Measurements from ENCODE around the gene PRSS2. TPM values are rescaled to one million over a fixed set of nuclear protein-coding genes. Genes with fewer than 3 reads are reported as not detected.

The PRSS2 gene
- total RNA-seq, 2 donors from 2014 or later: not detected

DNA sequence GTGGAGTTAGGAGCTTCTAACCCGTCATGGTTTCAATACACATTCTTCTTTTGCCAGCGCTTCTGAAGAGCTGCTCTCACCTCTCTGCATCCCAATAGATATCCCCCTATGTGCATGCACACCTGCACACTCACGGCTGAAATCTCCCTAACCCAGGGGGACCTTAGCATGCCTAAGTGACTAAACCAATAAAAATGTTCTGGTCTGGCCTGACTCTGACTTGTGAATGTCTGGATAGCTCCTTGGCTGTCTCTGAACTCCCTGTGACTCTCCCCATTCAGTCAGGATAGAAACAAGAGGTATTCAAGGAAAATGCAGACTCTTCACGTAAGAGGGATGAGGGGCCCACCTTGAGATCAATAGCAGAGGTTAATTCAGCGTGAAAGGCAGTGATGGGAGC is 22.4 kb downstream of the PRSS2 start:
- no peaks in the 10 kb centered on the region for H3K4me1 ChIP-seq (replicated peaks)
- H3K27me3 ChIP-seq (replicated peaks; ENCODE audit: insufficient read depth): no peaks in the 10 kb centered on the region
- H3K27ac ChIP-seq: no peak overlapping the region
- intact Hi-C loops (cut with DNase I): no loop called here
- no peaks in the 10 kb centered on the region for H3K36me3 ChIP-seq
- H3K4me3 ChIP-seq: no peak overlapping the region
- 71% methylated on average over 5 of the region's 5 CpGs for WGBS
- DNase-seq (ENCODE audit: low spot score): no peak
- no peaks in the 10 kb centered on the region for H3K9me3 ChIP-seq
- no peak for TF ChIP-seq POLR2A (IDR thresholded peaks at IDR 0.05)
- TF ChIP-seq, protein P1, sequence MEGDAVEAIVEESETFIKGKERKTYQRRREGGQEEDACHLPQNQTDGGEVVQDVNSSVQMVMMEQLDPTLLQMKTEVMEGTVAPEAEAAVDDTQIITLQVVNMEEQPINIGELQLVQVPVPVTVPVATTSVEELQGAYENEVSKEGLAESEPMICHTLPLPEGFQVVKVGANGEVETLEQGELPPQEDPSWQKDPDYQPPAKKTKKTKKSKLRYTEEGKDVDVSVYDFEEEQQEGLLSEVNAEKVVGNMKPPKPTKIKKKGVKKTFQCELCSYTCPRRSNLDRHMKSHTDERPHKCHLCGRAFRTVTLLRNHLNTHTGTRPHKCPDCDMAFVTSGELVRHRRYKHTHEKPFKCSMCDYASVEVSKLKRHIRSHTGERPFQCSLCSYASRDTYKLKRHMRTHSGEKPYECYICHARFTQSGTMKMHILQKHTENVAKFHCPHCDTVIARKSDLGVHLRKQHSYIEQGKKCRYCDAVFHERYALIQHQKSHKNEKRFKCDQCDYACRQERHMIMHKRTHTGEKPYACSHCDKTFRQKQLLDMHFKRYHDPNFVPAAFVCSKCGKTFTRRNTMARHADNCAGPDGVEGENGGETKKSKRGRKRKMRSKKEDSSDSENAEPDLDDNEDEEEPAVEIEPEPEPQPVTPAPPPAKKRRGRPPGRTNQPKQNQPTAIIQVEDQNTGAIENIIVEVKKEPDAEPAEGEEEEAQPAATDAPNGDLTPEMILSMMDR (IDR thresholded peaks at IDR 0.05): no peak
- no peak for TF ChIP-seq POLR2AphosphoS5 (IDR thresholded peaks at IDR 0.05)

DNA sequence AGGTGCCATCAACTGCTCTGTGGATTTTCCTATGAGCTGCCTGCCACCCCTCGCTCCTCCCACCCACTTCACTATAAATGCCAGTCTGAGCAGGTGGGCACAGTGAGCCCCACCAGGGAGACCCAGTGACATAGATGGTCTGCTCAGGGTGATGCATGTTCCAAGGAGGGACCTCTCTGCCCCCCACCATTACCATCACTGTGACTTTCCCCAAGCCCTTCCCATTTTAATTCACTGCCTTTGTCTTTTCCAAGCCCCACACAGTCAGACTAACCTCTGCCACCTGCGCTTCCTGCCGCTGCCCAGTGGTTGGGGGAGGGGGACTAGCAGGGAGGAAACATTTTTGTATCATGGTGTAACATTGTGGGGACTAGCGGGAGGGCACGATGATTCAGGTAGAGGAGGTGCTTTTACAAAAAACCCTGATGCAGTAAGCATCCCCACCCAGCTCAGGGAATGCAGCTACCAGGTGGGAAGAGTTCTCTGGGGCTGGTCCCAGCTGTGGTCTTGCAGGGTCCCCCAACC is 24.6 kb downstream of the PRSS2 start:
- no peak overlapping the region for H3K4me3 ChIP-seq
- H3K27ac ChIP-seq: no peak overlapping the region
- intact Hi-C loops (cut with DNase I): no loop called here
- no peaks in the 10 kb centered on the region for H3K9me3 ChIP-seq
- H3K4me1 ChIP-seq (replicated peaks): no peaks in the 10 kb centered on the region
- no peaks in the 10 kb centered on the region for H3K36me3 ChIP-seq
- WGBS: 56% methylated on average over 5 of the region's 5 CpGs
- TF ChIP-seq POLR2A (IDR thresholded peaks at IDR 0.05): no peak
- TF ChIP-seq POLR2AphosphoS5 (IDR thresholded peaks at IDR 0.05): no peak
- TF ChIP-seq, protein P1 (IDR thresholded peaks at IDR 0.05): no peak
- no peak for DNase-seq (ENCODE audit: low spot score)
- H3K27me3 ChIP-seq (replicated peaks; ENCODE audit: insufficient read depth): no peaks in the 10 kb centered on the region

DNA sequence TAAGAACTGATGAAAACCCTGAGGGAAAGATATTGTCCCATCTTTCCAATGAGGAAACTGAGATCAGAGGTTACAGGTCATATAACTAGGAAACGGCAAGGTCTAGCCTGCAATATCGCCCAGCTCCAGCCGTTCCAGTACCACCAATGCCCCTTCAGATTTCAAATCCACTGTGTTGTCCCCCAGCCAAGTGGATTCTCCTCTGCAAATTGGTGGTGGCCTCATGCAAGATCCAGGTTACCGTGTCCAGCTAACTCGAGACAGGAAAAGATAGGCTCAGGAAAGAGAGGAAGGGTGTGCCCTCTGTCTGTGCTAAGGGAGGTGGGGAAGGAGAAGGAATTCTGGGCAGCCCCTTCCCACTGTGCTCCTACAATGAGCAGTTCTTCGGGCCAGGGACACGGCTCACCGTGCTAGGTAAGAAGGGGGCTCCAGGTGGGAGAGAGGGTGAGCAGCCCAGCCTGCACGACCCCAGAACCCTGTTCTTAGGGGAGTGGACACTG is 25.3 kb downstream of the PRSS2 start:
- intact Hi-C loops (cut with DNase I): no loop called here
- 62% methylated on average over 9 of the region's 9 CpGs for WGBS
- Histone ChIP-seq H3K4me1 (replicated peaks) (no peaks in the 10 kb centered on the region), H3K27me3 (replicated peaks; ENCODE audit: insufficient read depth) (no peaks in the 10 kb centered on the region), H3K36me3 (no peaks in the 10 kb centered on the region), H3K9me3 (no peaks in the 10 kb centered on the region), H3K27ac (no peak overlapping the region), H3K4me3 (peak overlapping the region in 1 of 2 donors; percentile 34)
- TF ChIP-seq POLR2AphosphoS5 (IDR thresholded peaks at IDR 0.05) (no peak), POLR2A (IDR thresholded peaks at IDR 0.05) (no peak)
- TF ChIP-seq, protein P1 (IDR thresholded peaks at IDR 0.05): no peak
- no peak for DNase-seq (ENCODE audit: low spot score)

DNA sequence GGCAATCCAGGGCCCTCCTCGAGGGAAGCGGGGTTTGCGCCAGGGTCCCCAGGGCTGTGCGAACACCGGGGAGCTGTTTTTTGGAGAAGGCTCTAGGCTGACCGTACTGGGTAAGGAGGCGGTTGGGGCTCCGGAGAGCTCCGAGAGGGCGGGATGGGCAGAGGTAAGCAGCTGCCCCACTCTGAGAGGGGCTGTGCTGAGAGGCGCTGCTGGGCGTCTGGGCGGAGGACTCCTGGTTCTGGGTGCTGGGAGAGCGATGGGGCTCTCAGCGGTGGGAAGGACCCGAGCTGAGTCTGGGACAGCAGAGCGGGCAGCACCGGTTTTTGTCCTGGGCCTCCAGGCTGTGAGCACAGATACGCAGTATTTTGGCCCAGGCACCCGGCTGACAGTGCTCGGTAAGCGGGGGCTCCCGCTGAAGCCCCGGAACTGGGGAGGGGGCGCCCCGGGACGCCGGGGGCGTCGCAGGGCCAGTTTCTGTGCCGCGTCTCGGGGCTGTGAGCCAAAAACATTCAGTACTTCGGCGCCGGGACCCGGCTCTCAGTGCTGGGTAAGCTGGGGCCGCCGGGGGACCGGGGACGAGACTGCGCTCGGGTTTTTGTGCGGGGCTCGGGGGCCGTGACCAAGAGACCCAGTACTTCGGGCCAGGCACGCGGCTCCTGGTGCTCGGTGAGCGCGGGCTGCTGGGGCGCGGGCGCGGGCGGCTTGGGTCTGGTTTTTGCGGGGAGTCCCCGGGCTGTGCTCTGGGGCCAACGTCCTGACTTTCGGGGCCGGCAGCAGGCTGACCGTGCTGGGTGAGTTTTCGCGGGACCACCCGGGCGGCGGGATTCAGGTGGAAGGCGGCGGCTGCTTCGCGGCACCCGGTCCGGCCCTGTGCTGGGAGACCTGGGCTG is 26.0 kb downstream of the PRSS2 start:
- 7% methylated on average over 65 of the region's 74 CpGs for WGBS
- Histone ChIP-seq H3K27ac (peak overlapping the region; percentile 24 to 42), H3K27me3 (replicated peaks; ENCODE audit: insufficient read depth) (no peaks in the 10 kb centered on the region), H3K4me1 (replicated peaks) (no peaks in the 10 kb centered on the region), H3K9me3 (no peaks in the 10 kb centered on the region), H3K4me3 (peak overlapping the region; percentile 25 to 34), H3K36me3 (no peaks in the 10 kb centered on the region)
- intact Hi-C loops (cut with DNase I): no loop called here
- TF ChIP-seq POLR2A (IDR thresholded peaks at IDR 0.05) (no peak), POLR2AphosphoS5 (IDR thresholded peaks at IDR 0.05) (no peak)
- TF ChIP-seq, protein P1 (IDR thresholded peaks at IDR 0.05): no peak
- no peak for DNase-seq (ENCODE audit: low spot score)
